ENCODE results near the gene ACTN4.
A peak's percentile ranks its signal among the peaks of the same experiment; 100 is the strongest.

Gene ACTN4

DNA sequence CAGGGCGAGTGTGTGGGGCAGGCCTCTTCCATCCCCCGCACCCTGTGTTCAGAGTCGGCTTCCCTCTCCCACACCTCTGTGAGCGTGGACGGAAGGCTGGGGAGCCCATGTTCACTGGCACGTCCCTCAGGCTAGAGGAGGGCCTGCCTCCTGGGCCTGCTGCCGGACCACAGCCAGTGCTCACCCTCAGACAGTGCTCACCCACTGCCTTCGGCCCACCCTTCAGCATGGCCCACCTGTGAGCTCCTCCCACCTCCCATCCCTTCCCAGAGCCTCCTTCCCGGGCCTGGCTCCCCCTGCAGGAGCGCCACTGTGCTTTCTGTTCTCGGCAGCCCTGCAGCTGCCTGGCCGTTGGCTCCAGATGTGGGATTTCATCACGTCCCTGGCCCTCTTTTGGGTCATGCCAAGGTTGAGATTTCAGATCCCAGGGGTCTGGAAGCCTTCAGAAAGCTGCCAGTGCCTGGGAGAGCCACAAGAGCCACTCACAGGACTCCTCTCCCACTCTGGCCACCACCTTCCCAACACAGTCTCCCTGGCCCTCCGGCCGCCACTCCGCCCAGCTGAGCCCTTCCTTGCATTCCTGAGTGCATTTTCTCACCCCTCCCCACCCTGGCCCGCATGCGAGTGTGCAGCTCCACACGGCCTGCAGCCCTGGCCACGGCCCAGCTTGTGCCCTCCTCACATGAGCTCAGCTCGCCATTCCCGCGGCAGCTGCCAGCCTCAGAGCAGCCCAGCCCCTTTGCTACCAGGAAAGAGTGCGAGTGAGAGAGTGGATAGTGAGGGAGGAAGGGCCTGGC, 71.5 kb downstream of the ACTN4 start:
- no peak overlapping the region for H3K4me3 ChIP-seq (ENCODE audit: low read depth, low read length)
- ChIA-PET POLR2A (interaction anchor here (0.6 to 1.3 kb wide), 4 partner anchors 56 to 92 kb away, joined by 3 to 6 read pairs (median 3); partner anchors contain the start of gene ACTN4), CTCF (interaction anchor here (0.6 to 1.1 kb wide), 4 partner anchors 11 to 82 kb away, joined by 3 to 4 read pairs (median 4); no protein-coding TSS in a partner anchor)
- DNase-seq (ENCODE audit: low read depth, low spot score) = no peak
- TF ChIP-seq, protein P1, sequence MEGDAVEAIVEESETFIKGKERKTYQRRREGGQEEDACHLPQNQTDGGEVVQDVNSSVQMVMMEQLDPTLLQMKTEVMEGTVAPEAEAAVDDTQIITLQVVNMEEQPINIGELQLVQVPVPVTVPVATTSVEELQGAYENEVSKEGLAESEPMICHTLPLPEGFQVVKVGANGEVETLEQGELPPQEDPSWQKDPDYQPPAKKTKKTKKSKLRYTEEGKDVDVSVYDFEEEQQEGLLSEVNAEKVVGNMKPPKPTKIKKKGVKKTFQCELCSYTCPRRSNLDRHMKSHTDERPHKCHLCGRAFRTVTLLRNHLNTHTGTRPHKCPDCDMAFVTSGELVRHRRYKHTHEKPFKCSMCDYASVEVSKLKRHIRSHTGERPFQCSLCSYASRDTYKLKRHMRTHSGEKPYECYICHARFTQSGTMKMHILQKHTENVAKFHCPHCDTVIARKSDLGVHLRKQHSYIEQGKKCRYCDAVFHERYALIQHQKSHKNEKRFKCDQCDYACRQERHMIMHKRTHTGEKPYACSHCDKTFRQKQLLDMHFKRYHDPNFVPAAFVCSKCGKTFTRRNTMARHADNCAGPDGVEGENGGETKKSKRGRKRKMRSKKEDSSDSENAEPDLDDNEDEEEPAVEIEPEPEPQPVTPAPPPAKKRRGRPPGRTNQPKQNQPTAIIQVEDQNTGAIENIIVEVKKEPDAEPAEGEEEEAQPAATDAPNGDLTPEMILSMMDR (IDR thresholded peaks at IDR 0.05; ENCODE audit: insufficient read depth, low read length, missing control alignments) = peak; percentile 51

DNA sequence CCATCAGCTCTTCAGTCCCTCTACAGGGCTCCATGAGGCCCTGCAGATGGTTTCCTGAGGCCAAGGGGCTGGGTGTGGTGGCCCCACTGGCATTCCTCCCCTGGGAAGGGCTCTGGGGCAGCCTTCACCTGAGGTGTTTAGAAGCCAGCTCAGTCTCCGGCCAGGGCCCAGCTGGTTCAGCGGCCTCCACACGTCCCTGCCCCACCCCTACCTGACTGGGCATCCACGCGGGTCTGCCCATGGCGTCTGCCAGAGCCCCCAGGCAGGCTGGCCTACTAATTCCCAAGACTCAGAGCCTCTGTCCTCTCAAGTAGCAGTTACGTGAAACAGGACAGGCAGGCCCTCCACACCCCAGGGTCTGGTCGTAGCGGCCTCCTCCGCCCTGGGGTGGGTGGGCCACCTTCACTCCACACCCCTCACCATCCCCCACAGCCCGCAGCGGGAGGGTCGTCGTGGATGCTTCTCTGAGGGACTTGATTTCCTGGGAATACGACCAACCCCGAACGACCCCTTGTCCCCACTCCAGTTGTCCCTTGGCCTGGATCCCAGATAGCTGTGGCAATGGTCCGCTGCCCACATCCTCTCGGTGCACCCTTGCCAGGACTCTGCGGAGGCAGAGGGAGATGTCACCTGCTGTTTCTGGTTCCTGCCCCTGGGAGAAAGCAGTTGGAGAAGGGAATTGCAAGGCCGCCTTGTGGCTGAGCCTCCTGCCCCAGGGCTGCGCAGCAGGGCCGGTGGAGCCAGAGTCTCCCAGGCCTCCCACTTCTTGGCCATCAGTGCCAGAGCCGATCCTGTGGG, 72.5 kb downstream of the ACTN4 start:
- TF ChIP-seq, protein P1 (IDR thresholded peaks at IDR 0.05; ENCODE audit: insufficient read depth, low read length, missing control alignments) = no peak
- ChIA-PET CTCF (interaction anchor here (1.0 to 1.1 kb wide), 3 partner anchors 10 to 15 kb away, joined by 3 to 4 read pairs (median 4); no protein-coding TSS in a partner anchor), POLR2A (interaction anchor here (1.3 kb wide), 1 partner anchor 72 kb away, joined by 6 read pairs; the partner anchor contains the start of gene ACTN4)
- no peak overlapping the region for H3K4me3 ChIP-seq (ENCODE audit: low read depth, low read length)
- no peak for DNase-seq (ENCODE audit: low read depth, low spot score)

- TF ChIP-seq, protein P1 (IDR thresholded peaks at IDR 0.05; ENCODE audit: insufficient read depth, low read length, missing control alignments) = no peak
- no peak overlapping the region for H3K4me3 ChIP-seq (ENCODE audit: low read depth, low read length)
- ChIA-PET POLR2A (no interaction called here), CTCF (interaction anchor here (1.0 kb wide), 1 partner anchor 9 kb away, joined by 4 read pairs; no protein-coding TSS in a partner anchor)
- no peak for DNase-seq (ENCODE audit: low read depth, low spot score)
Measured at GRCh38 chr19:38720559-38721236, 73.2 kb downstream of the ACTN4 start.

GRCh38 chr19:38721496-38721895, 74.0 kb downstream of the ACTN4 start:
- TF ChIP-seq, protein P1 (IDR thresholded peaks at IDR 0.05; ENCODE audit: insufficient read depth, low read length, missing control alignments) = no peak
- DNase-seq (ENCODE audit: low read depth, low spot score) = no peak
- POLR2A ChIA-PET = no interaction called here
- CTCF ChIA-PET = no interaction called here
- no peak overlapping the region for H3K4me3 ChIP-seq (ENCODE audit: low read depth, low read length)

GRCh38 chr19:38721979-38722773, 74.7 kb downstream of the ACTN4 start:
- POLR2A ChIA-PET = interaction anchor here (1.2 to 1.4 kb wide), 2 partner anchors 11 to 12 kb away, joined by 3 to 6 read pairs; no protein-coding TSS in a partner anchor
- TF ChIP-seq, protein P1 (IDR thresholded peaks at IDR 0.05; ENCODE audit: insufficient read depth, low read length, missing control alignments) = no peak
- CTCF ChIA-PET = interaction anchor here (1.9 to 3.2 kb wide), 3 partner anchors 8 to 208 kb away, joined by 8 to 12 read pairs (median 11); partner anchors contain the start of genes MRPS12 and SARS2
- H3K4me3 ChIP-seq (ENCODE audit: low read depth, low read length) = no peak overlapping the region
- DNase-seq (ENCODE audit: low read depth, low spot score) = no peak

Data from AG04449 (cell line).